Thyroid gland (tissue), 4 donors: ENCODE data around the gene NRN1L. TPM values are rescaled to one million over a fixed set of nuclear protein-coding genes. Genes with fewer than 3 reads are reported as not detected.

Source experiments
- DNase-seq, 2 donors: peaks; one replicate each; pipeline ENCODE4 v3.0.0-alpha.2; 2019
- H3K27ac ChIP-seq, 3 donors: fragments of 200-600 bp; sonication (generic); 1 replicate in 2 of 3; 2 replicates in 1 of 3; pipeline ENCODE4 v1.5.1; 2016 to 2019; ENCODE audit warnings: mild to moderate bottlenecking in 1 of 3, moderate library complexity in 1 of 3
- H3K27me3 ChIP-seq: fragments of 200-600 bp; sonication (generic); one replicate; pipeline ENCODE4 v1.5.1; 2019
- H3K36me3 ChIP-seq, 2 donors: fragments of 200-600 bp; sonication (generic); one replicate each; pipeline ENCODE4 v1.5.1; 2016 to 2019
- H3K4me1 ChIP-seq, 2 donors: fragments of 200-600 bp; sonication (generic); one replicate each; pipeline ENCODE4 v1.5.1; 2017 to 2019
- H3K4me3 ChIP-seq, 3 donors: fragments of 200-600 bp; sonication (generic); replicated peaks in 1 of 3; 1 replicate in 2 of 3; 2 replicates in 1 of 3; pipeline ENCODE4 v1.5.1; 2016; ENCODE audit warnings: mild to moderate bottlenecking in 1 of 3
- H3K9me3 ChIP-seq: fragments of 200-600 bp; sonication (generic); one replicate; pipeline ENCODE4 v1.5.1; 2017
- CTCF ChIP-seq, 6 experiments: fragments of 200-600 bp in 3 of 6; fragments of 450-650 bp in 3 of 6; sonication (generic) in 3 of 6; IDR thresholded peaks; one replicate each; pipeline ENCODE4 v1.5.1; 2016 to 2019; ENCODE audit warnings: antibody characterized with exemption in 6 of 6, mild to moderate bottlenecking in 2 of 6, inconsistent platforms in 1 of 6, moderate library complexity in 1 of 6
- POLR2A ChIP-seq, 2 donors: fragments of 450-650 bp; IDR thresholded peaks; one replicate each; pipeline ENCODE4 v1.6.1; 2017; ENCODE audit warnings: antibody characterized with exemption in 2 of 2, mild to moderate bottlenecking in 2 of 2, moderate library complexity in 1 of 2
- WGBS, 2 donors: methylation state at CpG; one replicate each; pipeline ENCODE4 v1.1.5; 2017; 5-methylcytosine and 5-hydroxymethylcytosine counted together
- intact Hi-C: fragments of 100-400 bp; cut with DNase I; formaldehyde crosslinking; loops from one replicate; pipeline ENCODE4 v1.15.1; 2023
- small RNA-seq: library from RNA; depleted of rRNA; stranded (forward); fragments of <200 nt; gene quantifications from one replicate; pipeline ENCODE3, GENCODE V24; 2016
- total RNA-seq, 4 donors: library from RNA; depleted of rRNA; stranded (reverse); fragments of >200 nt; gene quantifications; one replicate each; pipeline ENCODE4 v1.2.3, GENCODE V29; 2016

Gene NRN1L
- total RNA-seq, 4 donors from 2014 or later, result 2.0 TPM; not detected in 3

GRCh38 chr16:67933805-67934204 is 49.1 kb downstream of the NRN1L start:
- no peaks in the 10 kb centered on the region for H3K9me3 ChIP-seq
- no peak overlapping the region for H3K27ac ChIP-seq
- no peaks in the 10 kb centered on the region for H3K27me3 ChIP-seq
- 70 to 94% methylated on average over 4 to 7 of the region's 7 CpGs for WGBS, 2 donors
- H3K36me3 ChIP-seq, result peaks cover 0 to 3% of the 10 kb centered on the region in 2 donors
- peaks cover 7 to 15% of the 10 kb centered on the region in 2 donors for H3K4me1 ChIP-seq
- TF ChIP-seq CTCF (IDR thresholded peaks at IDR 0.05), result no peak
- no peak for TF ChIP-seq POLR2A (IDR thresholded peaks at IDR 0.05)
- H3K4me3 ChIP-seq, result no peak overlapping the region
- DNase-seq, result no peak
- intact Hi-C loops, result loop anchor here (10.0 kb wide), 1 partner anchor 269 kb away; the partner anchor contains the start of genes ACD, C16orf86, ENKD1 and PARD6A

GRCh38 chr16:67934306-67935100 is 49.8 kb downstream of the NRN1L start:
- H3K27me3 ChIP-seq, result no peaks in the 10 kb centered on the region
- 63 to 68% methylated on average over 13 of the region's 13 CpGs for WGBS, 2 donors
- DNase-seq, result no peak
- H3K9me3 ChIP-seq, result no peaks in the 10 kb centered on the region
- H3K4me3 ChIP-seq, result no peak overlapping the region
- peaks cover 7 to 15% of the 10 kb centered on the region in 2 donors for H3K4me1 ChIP-seq
- TF ChIP-seq CTCF (IDR thresholded peaks at IDR 0.05) (no peak), POLR2A (IDR thresholded peaks at IDR 0.05) (no peak)
- H3K36me3 ChIP-seq, result no peaks in the 10 kb centered on the region
- intact Hi-C loops, result loop anchor here (10.0 kb wide), 1 partner anchor 270 kb away; the partner anchor contains the start of genes ACD, C16orf86, ENKD1 and PARD6A
- no peak overlapping the region for H3K27ac ChIP-seq

- Histone ChIP-seq H3K9me3 (no peaks in the 10 kb centered on the region), H3K36me3 (no peaks in the 10 kb centered on the region), H3K27me3 (no peaks in the 10 kb centered on the region), H3K4me3 (no peak overlapping the region), H3K27ac (peak overlapping the region in 2 of 3 donors; percentile 49 to 86), H3K4me1 (peaks cover 7 to 15% of the 10 kb centered on the region in 2 donors)
- DNase-seq, result no peak
- WGBS, 2 donors, result 25 to 31% methylated on average over 13 of the region's 13 CpGs
- TF ChIP-seq POLR2A (IDR thresholded peaks at IDR 0.05) (no peak), CTCF (IDR thresholded peaks at IDR 0.05) (no peak)
- intact Hi-C loops, result loop anchor here (10.0 kb wide), 1 partner anchor 270 kb away; the partner anchor contains the start of genes ACD, C16orf86, ENKD1 and PARD6A
These were observed 50.4 kb downstream of the NRN1L start for GRCh38 chr16:67935101-67935401.

- peak; percentile 71 to 81 for TF ChIP-seq POLR2A (IDR thresholded peaks at IDR 0.05)
- no peak for TF ChIP-seq CTCF (IDR thresholded peaks at IDR 0.05)
- peaks cover 7 to 15% of the 10 kb centered on the region in 2 donors for H3K4me1 ChIP-seq
- no peaks in the 10 kb centered on the region for H3K9me3 ChIP-seq
- no peaks in the 10 kb centered on the region for H3K36me3 ChIP-seq
- no peaks in the 10 kb centered on the region for H3K27me3 ChIP-seq
- 1 to 2% methylated on average over 49 to 52 of the region's 55 CpGs for WGBS, 2 donors
- intact Hi-C loops, result loop anchor here (10.0 kb wide), 1 partner anchor 271 kb away; the partner anchor contains the start of genes ACD, C16orf86, ENKD1 and PARD6A
- H3K27ac ChIP-seq, result peak overlapping the region; percentile 81 to 95 (median 86)
- peak overlapping the region; percentile 77 to 97 (median 92) for H3K4me3 ChIP-seq
- DNase-seq, result peak; percentile 99
These were observed 50.9 kb downstream of the NRN1L start for GRCh38 chr16:67935402-67936123.

Small RNA genes within 50 kb of the gene (small RNA-seq; reads per million reads assigned to genes)
- not detected for gene AC040162.2
- not detected for gene NRN1L

Other genes with a start within 250 kb of the NRN1L start
- gene CARMIL2, start 239.7 kb upstream of the NRN1L start, total RNA-seq, result 1 to 10 TPM in 2 of 4 donors, under 1 TPM in 2; 0.22 to 1.3 (median 0.92) TPM
- gene ACD, start 224.6 kb upstream of the NRN1L start, total RNA-seq, result 10 to 100 TPM in 3 of 4 donors, 1 to 10 TPM in 1; 9.3 to 28.7 (median 21.5) TPM
- 1 to 10 TPM; 2.5 to 8.8 (median 5.0) TPM for gene PARD6A, start 223.9 kb upstream of the NRN1L start, total RNA-seq
- 10 to 100 TPM; 14.2 to 33.2 (median 21.9) TPM for gene ENKD1, start 218.1 kb upstream of the NRN1L start, total RNA-seq
- gene C16orf86, start 218.1 kb upstream of the NRN1L start, total RNA-seq, result 10 to 100 TPM in 1 of 4 donors, 1 to 10 TPM in 3; 3.9 to 10.7 (median 6.9) TPM
- 10 to 100 TPM; 10.9 to 27.5 (median 23.7) TPM for gene GFOD2, start 165.6 kb upstream of the NRN1L start, total RNA-seq
- 10 to 100 TPM in 2 of 4 donors, 1 to 10 TPM in 2; 9.2 to 13.0 (median 11.0) TPM for gene RANBP10, start 78.3 kb upstream of the NRN1L start, total RNA-seq
- gene TSNAXIP1, start 78.0 kb upstream of the NRN1L start, total RNA-seq, result 1 to 10 TPM in 2 of 4 donors, under 1 TPM in 2; 0.34 to 3.2 (median 0.93) TPM
- gene THAP11, start 42.6 kb upstream of the NRN1L start, total RNA-seq, result 10 to 100 TPM; 53.5 to 79.0 (median 67.8) TPM
- gene NUTF2, start 38.0 kb upstream of the NRN1L start, total RNA-seq, result 100 to 1,000 TPM in 1 of 4 donors, 10 to 100 TPM in 3; 31.6 to 153 (median 58.4) TPM
- gene CENPT, start 37.2 kb upstream of the NRN1L start, total RNA-seq, result 10 to 100 TPM; 15.7 to 43.8 (median 26.2) TPM
- 10 to 100 TPM; 31.4 to 68.2 (median 41.2) TPM for gene EDC4, start 11.8 kb upstream of the NRN1L start, total RNA-seq
- 10 to 100 TPM; 20.3 to 35.7 (median 28.8) TPM for gene PSKH1, start 8.4 kb downstream of the NRN1L start, total RNA-seq
- under 1 TPM in 2 of 4 donors, not detected in 2; 0.34 to 0.94 TPM for gene CTRL, start 47.0 kb downstream of the NRN1L start, total RNA-seq
- 10 to 100 TPM; 22.9 to 39.7 (median 32.5) TPM for gene PSMB10, start 52.0 kb downstream of the NRN1L start, total RNA-seq
- gene LCAT, start 59.2 kb downstream of the NRN1L start, total RNA-seq, result 10 to 100 TPM in 3 of 4 donors, 1 to 10 TPM in 1; 9.9 to 16.4 (median 13.4) TPM
- gene SLC12A4, start 83.8 kb downstream of the NRN1L start, total RNA-seq, result 10 to 100 TPM; 47.0 to 65.1 (median 51.7) TPM
- gene DPEP3, start 95.6 kb downstream of the NRN1L start, total RNA-seq, result under 1 TPM in 2 of 4 donors, not detected in 2; 0.11 to 0.40 TPM
- gene DPEP2, start 114.6 kb downstream of the NRN1L start, total RNA-seq, result 1 to 10 TPM in 3 of 4 donors, under 1 TPM in 1; 0.22 to 2.5 (median 2.1) TPM
- not detected for gene DPEP2NB, start 131.0 kb downstream of the NRN1L start, total RNA-seq
- 10 to 100 TPM in 1 of 4 donors, 1 to 10 TPM in 3; 4.2 to 10.0 (median 6.6) TPM for gene DDX28, start 138.3 kb downstream of the NRN1L start, total RNA-seq
- gene DUS2, start 138.4 kb downstream of the NRN1L start, total RNA-seq, result 10 to 100 TPM; 10.0 to 14.1 (median 12.9) TPM
- 100 to 1,000 TPM in 1 of 4 donors, 10 to 100 TPM in 3; 67.7 to 107 (median 71.7) TPM for gene NFATC3, start 200.5 kb downstream of the NRN1L start, total RNA-seq